Mesenchymal stem cell (in vitro differentiated cells and primary cell): ENCODE measurements around the gene GRIK2.
A peak's percentile ranks its signal among the peaks of the same experiment; 100 is the strongest.

Experiments
- DNase-seq: peaks from one replicate; pipeline ENCODE4 v3.0.0-alpha.2; 2013
- H2AFZ ChIP-seq: one replicate; pipeline ENCODE4 v1.6.1; 2013; ENCODE audit warnings: low read depth, mild to moderate bottlenecking, control low read depth, inconsistent platforms, low read length, moderate library complexity
- H2AK5ac ChIP-seq: 2 replicates; pipeline ENCODE4 v1.6.1; 2013; ENCODE audit warnings: low read length, moderate library complexity, mild to moderate bottlenecking, inconsistent platforms; ENCODE audit not compliant: severe bottlenecking
- H2BK120ac ChIP-seq: one replicate; pipeline ENCODE4 v1.6.1; 2013; ENCODE audit warnings: low read depth, mild to moderate bottlenecking, inconsistent platforms, low read length, moderate library complexity
- H2BK12ac ChIP-seq, 2 experiments: one replicate each; pipeline ENCODE4 v1.6.1; 2013; ENCODE audit warnings: inconsistent platforms in 2 of 2, low read length in 2 of 2, mild to moderate bottlenecking in 2 of 2, moderate library complexity in 2 of 2, control low read depth in 1 of 2
- H2BK15ac ChIP-seq: one replicate; pipeline ENCODE4 v1.6.1; 2013; ENCODE audit warnings: mild to moderate bottlenecking, low read depth, inconsistent platforms; ENCODE audit not compliant: poor library complexity, severe bottlenecking
- H2BK5ac ChIP-seq: 2 replicates; pipeline ENCODE4 v1.6.1; 2013; ENCODE audit warnings: low read depth, mild to moderate bottlenecking, low read length, control low read depth, inconsistent platforms; ENCODE audit not compliant: poor library complexity, severe bottlenecking
- H3K14ac ChIP-seq, 2 experiments: one replicate each; pipeline ENCODE4 v1.6.1; 2013; ENCODE audit warnings: inconsistent platforms in 2 of 2, low read length in 2 of 2, control low read depth in 1 of 2, mild to moderate bottlenecking in 1 of 2, moderate library complexity in 1 of 2
- H3K18ac ChIP-seq, 2 experiments: one replicate each; pipeline ENCODE4 v1.6.1; 2013; ENCODE audit warnings: inconsistent platforms in 2 of 2, low read length in 2 of 2, control low read depth in 1 of 2, low read depth in 1 of 2, mild to moderate bottlenecking in 1 of 2
- H3K23ac ChIP-seq, 2 experiments: one replicate each; pipeline ENCODE4 v1.6.1; 2013; ENCODE audit warnings: inconsistent platforms in 2 of 2, low read length in 2 of 2, mild to moderate bottlenecking in 2 of 2, moderate library complexity in 2 of 2, control low read depth in 1 of 2
- H3K27ac ChIP-seq: 2 replicates; pipeline ENCODE4 v1.5.1; 2013; ENCODE audit warnings: mild to moderate bottlenecking, moderate library complexity, low read length, control low read depth, inconsistent platforms; ENCODE audit not compliant: poor library complexity, severe bottlenecking
- H3K27me3 ChIP-seq, 2 experiments: 2 replicates each; pipeline versions ENCODE4 v1.6.1 to v1.7.0; 2013; ENCODE audit warnings: low read length in 2 of 2, mild to moderate bottlenecking in 2 of 2, moderate library complexity in 2 of 2, control low read depth in 1 of 2, inconsistent platforms in 1 of 2; ENCODE audit not compliant: control insufficient read depth in 1 of 2, insufficient read depth in 1 of 2
- H3K36me3 ChIP-seq, 2 experiments: 2 replicates each; pipeline versions ENCODE4 v1.6.1 to v1.7.0; 2013; ENCODE audit warnings: low read length in 2 of 2, control low read depth in 1 of 2, inconsistent platforms in 1 of 2, low read depth in 1 of 2, mild to moderate bottlenecking in 1 of 2; ENCODE audit not compliant: insufficient read depth in 2 of 2, control insufficient read depth in 1 of 2
- H3K4ac ChIP-seq, 2 experiments: one replicate each; pipeline ENCODE4 v1.6.1; 2013; ENCODE audit warnings: inconsistent platforms in 2 of 2, low read length in 2 of 2, mild to moderate bottlenecking in 2 of 2, moderate library complexity in 2 of 2, control low read depth in 1 of 2, low read depth in 1 of 2
- H3K4me1 ChIP-seq: 2 replicates; pipeline ENCODE4 v1.6.1; 2013; ENCODE audit warnings: low read depth, low read length, control low read depth; ENCODE audit not compliant: control insufficient read depth, insufficient read depth
- H3K4me2 ChIP-seq: 2 replicates; pipeline ENCODE4 v1.6.1; 2013; ENCODE audit warnings: low read length, mild to moderate bottlenecking, inconsistent platforms; ENCODE audit not compliant: poor library complexity, severe bottlenecking
- H3K4me3 ChIP-seq, 2 experiments: 2 replicates each; pipeline versions ENCODE4 v1.5.1 to v1.7.0; 2013; ENCODE audit warnings: low read length in 2 of 2, mild to moderate bottlenecking in 2 of 2, control low read depth in 1 of 2, low read depth in 1 of 2; ENCODE audit not compliant: insufficient read depth in 1 of 2
- H3K79me1 ChIP-seq: replicated peaks from 2 replicates; pipeline ENCODE4 v1.6.1; 2013; ENCODE audit warnings: mild to moderate bottlenecking, control low read depth, low read length, inconsistent platforms; ENCODE audit not compliant: poor library complexity, severe bottlenecking
- H3K9ac ChIP-seq: 2 replicates; pipeline ENCODE4 v1.7.0; 2013; ENCODE audit warnings: mild to moderate bottlenecking, low read length, moderate library complexity
- H3K9me3 ChIP-seq: 2 replicates; pipeline ENCODE4 v1.7.0; 2013; ENCODE audit warnings: mild to moderate bottlenecking, low read length; ENCODE audit not compliant: control insufficient read depth
- H4K8ac ChIP-seq: one replicate; pipeline ENCODE4 v1.6.1; 2013; ENCODE audit warnings: inconsistent platforms, mild to moderate bottlenecking, low read length, moderate library complexity
- H4K91ac ChIP-seq: one replicate; pipeline ENCODE4 v1.6.1; 2013; ENCODE audit warnings: mild to moderate bottlenecking, low read length, inconsistent platforms
- WGBS: methylation state at CpG from one replicate; pipeline ENCODE4 v1.1.7; 2013; ENCODE audit warnings: mixed read lengths; 5-methylcytosine and 5-hydroxymethylcytosine counted together

Gene GRIK2

DNA sequence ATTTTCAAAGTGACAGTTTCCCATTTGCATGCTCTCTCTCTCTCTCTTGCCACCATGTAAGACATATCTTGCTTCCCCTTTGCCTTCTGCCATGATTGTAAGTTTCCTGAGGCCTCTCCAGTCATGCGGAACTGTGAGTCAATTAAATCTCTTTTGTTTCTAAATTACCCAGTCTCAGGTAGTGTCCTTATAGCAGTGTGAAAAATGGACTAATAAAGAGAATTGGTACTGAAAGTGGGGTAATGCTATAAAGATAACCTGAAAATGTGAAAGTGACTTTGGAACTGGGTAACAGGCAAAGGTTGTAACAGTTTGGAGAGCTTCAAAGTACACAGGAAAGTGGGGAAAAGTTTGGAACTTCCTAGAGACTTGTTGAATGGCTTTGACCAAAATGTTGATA is 389.8 kb downstream of the GRIK2 start:
- no peak overlapping the region for H2AK5ac ChIP-seq
- no peaks in the 10 kb centered on the region for H3K27me3 ChIP-seq
- no peak overlapping the region for H3K18ac ChIP-seq
- H4K91ac ChIP-seq = no peak overlapping the region
- no peak overlapping the region for H3K4me2 ChIP-seq
- no peak overlapping the region for H3K4me3 ChIP-seq
- WGBS = no CpG with 5 or more reads among the region's 1 CpG
- no peak for DNase-seq
- no peak overlapping the region for H2BK12ac ChIP-seq
- H3K4ac ChIP-seq = no peak overlapping the region
- no peak overlapping the region for H2BK15ac ChIP-seq
- no peak overlapping the region for H4K8ac ChIP-seq
- H2BK120ac ChIP-seq = no peak overlapping the region
- H3K79me1 ChIP-seq = no peaks in the 10 kb centered on the region
- no peak overlapping the region for H3K14ac ChIP-seq
- no peak overlapping the region for H3K23ac ChIP-seq
- no peaks in the 10 kb centered on the region for H3K4me1 ChIP-seq
- no peaks in the 10 kb centered on the region for H3K36me3 ChIP-seq
- H3K9ac ChIP-seq = no peak overlapping the region
- H3K27ac ChIP-seq = no peak overlapping the region
- H2AFZ ChIP-seq = no peak overlapping the region
- no peak overlapping the region for H2BK5ac ChIP-seq
- peaks cover 7% of the 10 kb centered on the region for H3K9me3 ChIP-seq

DNA sequence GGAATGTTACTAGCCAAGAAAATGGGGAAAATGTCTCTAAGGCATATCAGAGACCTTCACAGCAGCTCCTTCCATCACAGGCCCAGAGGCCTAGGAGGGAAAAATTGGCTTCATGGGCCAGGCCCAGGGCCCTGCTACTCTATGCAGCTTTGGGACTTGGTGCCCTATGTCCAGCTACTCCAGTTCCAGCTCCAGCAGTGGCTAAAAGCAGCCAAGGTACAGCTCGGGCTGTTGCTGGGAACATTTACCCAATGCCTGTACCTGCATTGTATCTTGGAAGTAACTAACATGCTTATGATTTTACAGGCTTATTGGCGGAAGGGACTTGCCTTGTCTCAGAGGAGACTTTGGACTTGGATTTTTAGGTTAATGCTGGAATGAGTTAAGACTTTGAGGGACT is 390.6 kb downstream of the GRIK2 start:
- Histone ChIP-seq H3K27ac (no peak overlapping the region), H2BK120ac (no peak overlapping the region), H2AK5ac (no peak overlapping the region), H3K9ac (no peak overlapping the region), H3K4me2 (no peak overlapping the region), H3K27me3 (no peaks in the 10 kb centered on the region), H2BK5ac (no peak overlapping the region), H3K23ac (no peak overlapping the region), H2BK12ac (no peak overlapping the region), H2AFZ (no peak overlapping the region), H3K18ac (no peak overlapping the region), H3K9me3 (peaks cover 7% of the 10 kb centered on the region), H3K4me3 (no peak overlapping the region), H3K4ac (no peak overlapping the region), H4K8ac (no peak overlapping the region), H3K79me1 (no peaks in the 10 kb centered on the region), H3K36me3 (no peaks in the 10 kb centered on the region), H3K4me1 (no peaks in the 10 kb centered on the region), H3K14ac (no peak overlapping the region), H4K91ac (no peak overlapping the region), H2BK15ac (no peak overlapping the region)
- WGBS = 93% methylated on average over 2 of the region's 2 CpGs
- DNase-seq = no peak

DNA sequence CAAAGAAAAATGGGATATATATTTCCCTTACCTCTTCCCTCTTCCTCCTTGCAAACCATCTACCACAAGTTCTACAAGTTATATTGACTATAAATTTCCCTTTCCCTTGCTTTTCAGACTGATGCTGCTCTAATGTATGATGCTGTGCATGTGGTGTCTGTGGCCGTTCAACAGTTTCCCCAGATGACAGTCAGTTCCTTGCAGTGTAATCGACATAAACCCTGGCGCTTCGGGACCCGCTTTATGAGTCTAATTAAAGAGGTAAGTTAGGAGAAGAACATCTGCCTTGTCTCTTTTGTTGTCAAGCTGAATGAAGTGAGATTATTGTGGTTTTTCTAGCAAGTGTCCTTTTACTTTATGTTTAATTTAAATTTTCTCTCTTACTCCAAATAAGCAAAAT is 406.0 kb downstream of the GRIK2 start:
- no peak overlapping the region for H2BK5ac ChIP-seq
- no peaks in the 10 kb centered on the region for H3K9me3 ChIP-seq
- H3K27me3 ChIP-seq = no peaks in the 10 kb centered on the region
- no peak overlapping the region for H2BK120ac ChIP-seq
- H2AFZ ChIP-seq = no peak overlapping the region
- WGBS = 100% methylated on average over 5 of the region's 5 CpGs
- no peak overlapping the region for H3K14ac ChIP-seq
- H3K4me3 ChIP-seq = no peak overlapping the region
- no peak overlapping the region for H3K4ac ChIP-seq
- H3K9ac ChIP-seq = no peak overlapping the region
- H3K18ac ChIP-seq = no peak overlapping the region
- H3K4me1 ChIP-seq = no peaks in the 10 kb centered on the region
- H3K79me1 ChIP-seq = no peaks in the 10 kb centered on the region
- H4K8ac ChIP-seq = no peak overlapping the region
- no peak overlapping the region for H3K23ac ChIP-seq
- no peak overlapping the region for H2BK15ac ChIP-seq
- H3K27ac ChIP-seq = no peak overlapping the region
- H3K4me2 ChIP-seq = no peak overlapping the region
- H4K91ac ChIP-seq = no peak overlapping the region
- no peaks in the 10 kb centered on the region for H3K36me3 ChIP-seq
- no peak overlapping the region for H2AK5ac ChIP-seq
- H2BK12ac ChIP-seq = no peak overlapping the region
- DNase-seq = no peak

DNA sequence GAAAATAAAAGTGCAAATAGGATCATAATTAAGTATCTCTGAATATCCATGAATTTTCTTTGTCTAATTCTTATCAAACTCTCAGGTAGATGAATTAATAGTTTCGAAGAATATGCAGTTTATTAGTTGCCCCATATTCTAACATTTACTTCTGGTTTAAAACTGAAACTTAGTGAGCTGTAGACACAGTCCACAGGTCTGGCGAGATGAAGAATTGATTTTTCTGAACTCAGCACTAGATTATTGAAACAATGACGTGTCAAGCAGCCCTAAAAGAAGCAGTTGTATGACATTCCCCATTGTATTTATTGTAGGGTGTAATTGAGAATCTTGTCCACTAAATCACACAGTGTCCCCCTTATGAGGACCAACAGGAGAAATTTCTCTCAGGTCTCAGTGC is 407.1 kb downstream of the GRIK2 start:
- Histone ChIP-seq H3K9me3 (no peaks in the 10 kb centered on the region), H3K4me1 (no peaks in the 10 kb centered on the region), H2AFZ (no peak overlapping the region), H3K4ac (no peak overlapping the region), H4K8ac (no peak overlapping the region), H2AK5ac (no peak overlapping the region), H3K4me3 (no peak overlapping the region), H3K36me3 (no peaks in the 10 kb centered on the region), H2BK15ac (no peak overlapping the region), H3K79me1 (no peaks in the 10 kb centered on the region), H2BK12ac (peak overlapping the region in 1 of 2 experiments; percentile 66), H3K18ac (no peak overlapping the region), H3K27ac (no peak overlapping the region), H2BK5ac (no peak overlapping the region), H4K91ac (no peak overlapping the region), H2BK120ac (no peak overlapping the region), H3K14ac (no peak overlapping the region), H3K27me3 (no peaks in the 10 kb centered on the region), H3K9ac (no peak overlapping the region), H3K23ac (no peak overlapping the region), H3K4me2 (no peak overlapping the region)
- no peak for DNase-seq
- WGBS = 83% methylated on average over 2 of the region's 3 CpGs
